ENCODE data around the gene CCL23.
"Not testable (repeated sequence)": the region's sequence is repeated elsewhere in the genome, so short reads cannot be mapped to it uniquely, and the experiment has no call there.

CCL23 gene

DNA sequence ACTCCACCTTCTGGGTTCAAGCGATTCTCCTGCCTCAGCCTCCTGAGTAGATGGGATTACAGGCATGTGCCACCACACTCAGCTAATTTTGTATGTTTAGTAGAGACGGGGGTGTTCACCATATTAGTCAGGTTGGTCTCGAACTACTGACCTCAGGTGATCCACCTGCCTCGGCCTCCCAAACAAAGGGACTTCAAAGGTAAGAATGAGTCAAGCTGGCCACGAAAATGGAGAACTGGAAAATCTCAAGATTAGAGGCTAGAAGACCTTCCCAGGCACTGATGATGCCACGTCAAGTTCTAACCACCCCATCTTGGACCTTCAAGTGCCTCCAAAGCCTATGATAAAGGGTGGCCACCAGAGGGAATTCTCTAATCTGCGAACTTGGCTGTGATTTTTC lies 15.1 kb downstream of the CCL23 start:
- DNase-seq (ENCODE audit: low read depth): no peak

DNA sequence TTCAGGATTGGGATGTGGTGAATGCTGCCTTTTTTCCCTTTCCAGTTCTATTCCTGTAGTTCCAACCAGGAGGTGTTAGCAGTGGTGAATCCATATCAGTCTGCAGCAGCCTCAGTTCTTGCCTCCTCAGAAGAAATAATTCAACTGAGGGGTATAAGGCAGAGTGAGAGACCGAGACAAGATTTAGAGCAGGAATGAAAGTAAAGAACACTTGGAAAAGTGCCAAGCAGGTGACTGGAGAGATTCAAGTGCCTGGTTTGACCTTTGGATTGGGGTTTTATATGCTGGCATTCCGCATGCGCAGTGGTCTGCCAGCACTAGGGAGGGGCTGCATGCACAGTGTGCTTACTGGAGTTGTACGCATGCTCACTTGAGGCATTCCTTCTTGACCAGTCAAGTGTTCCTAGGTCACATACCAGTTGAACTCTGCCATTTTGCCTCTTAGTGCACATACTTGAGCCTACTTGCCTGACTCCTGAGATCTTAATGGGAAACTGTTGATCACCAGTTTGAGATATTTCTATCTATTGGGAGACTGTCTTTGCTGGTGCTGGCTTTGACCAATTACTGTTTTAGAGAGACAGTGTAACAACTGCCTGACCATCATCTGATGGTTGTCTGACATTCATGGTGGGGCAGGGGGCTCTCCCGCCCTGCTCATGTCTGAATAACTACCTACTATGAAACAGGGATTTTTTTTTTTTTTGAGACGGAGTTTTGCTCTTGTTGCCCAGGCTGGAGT lies 15.7 kb downstream of the CCL23 start:
- DNase-seq (ENCODE audit: low read depth): no peak

DNA sequence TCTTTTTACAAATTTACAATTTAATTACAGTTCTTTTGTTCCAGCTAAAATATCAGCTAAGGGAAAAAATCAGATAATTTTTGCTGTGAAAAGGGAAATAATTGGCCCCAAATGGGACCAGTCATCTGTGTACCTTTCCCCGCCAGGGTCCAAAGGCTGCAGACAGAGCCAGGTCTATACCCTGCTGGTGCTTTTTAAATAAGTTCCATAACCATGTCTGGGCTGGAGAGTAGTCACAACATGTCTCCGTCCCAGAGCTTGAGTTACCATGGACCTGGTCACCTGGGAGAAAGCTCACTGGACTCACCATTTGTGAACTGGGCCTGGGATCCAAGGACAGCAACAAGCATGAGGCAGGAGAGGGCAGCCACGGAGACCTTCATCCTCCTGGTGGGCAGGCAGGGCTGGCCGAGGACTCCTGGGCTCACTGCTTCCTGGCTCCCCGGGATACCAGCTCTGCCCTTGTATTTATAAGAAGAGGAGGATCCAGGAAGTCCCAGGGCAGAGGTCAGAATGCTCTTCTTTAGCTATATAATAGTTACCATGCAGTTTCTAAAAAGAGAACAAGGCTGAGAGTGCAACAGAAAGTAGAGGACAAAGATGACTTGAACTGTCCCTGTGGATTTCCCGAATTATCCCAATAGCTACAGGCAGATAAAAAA lies 16.5 kb downstream of the CCL23 start, which contains the start of gene CCL15:
TSS of gene CCL15 (minus strand) at position 444 of the 662 bp plus-strand sequence. CDS start at position 383, 61 bp downstream.
- DNase-seq (ENCODE audit: low read depth): no peak

DNA sequence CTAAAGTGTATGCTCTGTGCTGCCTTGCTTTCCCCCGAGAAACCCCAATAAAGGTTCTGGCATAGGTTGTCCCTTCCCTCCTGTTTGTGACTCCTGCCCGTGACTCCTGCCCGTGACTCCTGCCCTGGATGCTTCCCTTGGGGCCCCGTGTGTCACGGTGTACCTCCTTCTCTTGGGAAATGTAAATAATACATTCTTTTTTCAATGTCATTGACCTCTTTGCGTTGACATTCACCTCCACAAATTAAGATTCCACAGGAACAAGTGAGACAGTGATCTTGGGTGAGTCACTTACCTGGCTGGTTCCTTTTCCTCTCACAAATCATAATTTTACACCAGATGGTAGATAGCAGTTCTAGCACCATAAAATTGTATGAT lies 17.1 kb downstream of the CCL23 start:
- DNase-seq (ENCODE audit: low read depth): no peak

DNA sequence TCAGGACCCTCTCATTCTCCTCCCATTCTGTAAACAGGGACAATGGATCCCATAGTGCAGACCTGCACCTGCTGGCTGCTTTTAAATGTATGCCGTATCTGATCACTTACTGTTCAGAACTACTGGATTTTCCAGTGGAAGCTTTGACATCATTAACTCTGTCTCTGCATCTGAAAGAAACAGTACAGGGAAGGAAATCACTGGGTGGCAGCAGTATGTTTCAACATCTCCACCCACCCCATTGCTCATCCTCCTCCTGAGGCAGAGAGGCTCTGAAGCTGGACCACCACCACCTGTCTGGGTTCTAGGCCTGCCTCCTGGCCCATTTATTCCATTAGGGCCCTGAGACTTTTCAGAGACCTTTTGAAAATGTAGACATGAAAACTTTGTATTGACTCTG lies 19.0 kb downstream of the CCL23 start:
- DNase-seq (ENCODE audit: low read depth): no peak

DNA sequence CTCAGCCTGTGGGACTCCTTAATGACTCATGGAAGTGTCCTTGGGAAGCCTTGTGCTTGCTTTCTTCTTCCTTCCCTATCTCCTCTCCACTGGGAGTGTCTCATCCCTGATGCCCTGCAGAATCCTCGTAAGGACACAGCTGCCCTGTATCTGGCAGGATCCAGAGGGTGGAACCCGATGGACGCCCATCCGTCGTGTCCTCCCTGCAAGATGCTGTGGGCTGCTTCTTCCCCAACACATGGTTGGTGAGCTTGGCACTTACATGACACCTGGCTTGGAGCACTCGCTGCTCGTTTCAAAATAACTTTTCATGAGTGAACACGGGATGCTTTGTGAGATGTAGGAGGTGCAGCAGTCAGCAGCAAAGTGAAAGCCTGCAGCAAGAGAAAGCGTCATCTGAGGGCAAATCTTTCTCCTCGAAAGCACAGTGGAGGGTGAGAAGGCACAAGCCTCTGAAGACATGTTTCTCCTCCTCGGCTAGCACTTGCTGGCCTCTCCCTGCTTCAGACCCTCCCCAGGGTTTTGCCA lies 19.7 kb downstream of the CCL23 start:
- DNase-seq (ENCODE audit: low read depth): no peak

DNA sequence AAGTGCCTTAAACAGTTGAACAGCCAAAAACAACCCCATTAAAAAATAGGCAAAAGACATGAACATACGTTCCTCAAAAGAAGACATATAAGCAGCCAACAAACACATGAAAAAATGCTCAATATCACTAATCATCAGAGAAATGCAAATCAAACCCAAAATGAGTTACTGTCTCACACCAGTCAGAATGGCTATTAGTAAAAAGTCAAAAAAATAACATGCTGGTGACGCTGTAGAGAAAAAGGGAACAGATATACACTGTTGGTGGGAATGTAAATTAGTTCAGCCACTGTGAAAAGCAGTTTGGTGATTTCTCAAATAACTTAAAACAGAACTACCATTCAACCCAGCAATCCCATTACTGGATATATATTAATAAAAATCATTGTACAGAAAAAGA lies 22.4 kb downstream of the CCL23 start:
- not testable (repeated sequence) for DNase-seq (ENCODE audit: low read depth)

DNA sequence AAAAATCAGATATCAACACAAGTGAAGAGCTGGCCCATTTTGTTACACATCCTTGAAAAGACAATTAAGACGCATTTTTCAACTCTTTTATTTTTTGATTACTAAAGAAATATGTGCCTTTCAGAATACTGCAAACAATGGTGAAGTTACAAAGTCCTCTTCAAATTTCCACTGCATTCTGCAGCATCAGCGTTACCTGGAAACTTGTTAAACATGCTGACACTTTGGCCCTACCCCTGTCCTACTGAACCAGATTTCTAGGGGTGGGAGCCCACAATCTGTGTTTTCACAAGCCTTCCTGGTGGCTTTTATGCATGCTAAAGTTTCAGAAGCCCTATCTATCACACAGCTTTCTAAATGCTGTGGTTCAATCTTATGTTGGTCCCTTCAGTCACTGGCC lies 26.7 kb downstream of the CCL23 start:
- no peak for DNase-seq (ENCODE audit: low read depth)

DNA sequence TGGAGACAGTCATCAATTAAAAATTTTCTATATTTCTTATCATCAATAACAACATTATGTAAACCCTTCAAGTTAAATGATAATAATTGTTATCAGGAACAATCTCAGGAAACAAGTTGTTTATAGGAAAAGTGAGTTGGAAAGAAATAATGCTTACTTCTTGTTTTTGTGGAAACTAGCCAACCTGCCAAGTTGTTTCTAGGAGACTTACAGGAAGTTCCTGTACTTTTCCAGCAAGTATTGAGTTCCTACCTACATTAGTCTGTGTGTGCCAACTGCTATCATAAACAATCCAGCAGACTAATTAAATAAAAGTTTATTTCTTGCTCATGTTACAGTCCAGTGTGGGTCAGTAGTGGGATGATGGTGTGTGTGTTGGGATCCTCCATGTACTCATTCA lies 29.6 kb downstream of the CCL23 start:
- DNase-seq (ENCODE audit: low read depth): no peak

DNA sequence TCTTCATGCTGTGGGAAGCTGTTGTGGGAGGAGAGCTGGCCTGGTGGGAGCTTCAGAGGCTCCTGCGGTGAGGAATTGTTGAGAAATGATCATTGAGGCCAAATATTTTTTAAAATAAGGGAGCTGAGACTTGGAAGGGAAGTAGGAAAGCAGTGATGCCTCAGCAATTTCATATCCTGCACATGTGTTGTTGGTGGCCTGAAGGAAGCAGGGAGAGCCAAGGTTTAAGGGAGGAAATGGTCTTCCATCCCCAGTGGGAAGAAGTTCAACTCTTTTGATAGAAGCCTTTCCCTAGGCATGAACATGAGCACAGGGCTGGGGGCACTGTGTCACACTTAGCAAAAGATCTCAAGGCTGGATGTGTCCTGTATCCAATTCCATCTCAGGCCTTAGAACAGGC lies 31.1 kb downstream of the CCL23 start, which contains the start of gene CCL14:
TSS of gene CCL14 (minus strand) at position 87 of the 400 bp plus-strand sequence. CDS start at position 7, 80 bp downstream.
- no peak for DNase-seq (ENCODE audit: low read depth)

DNA sequence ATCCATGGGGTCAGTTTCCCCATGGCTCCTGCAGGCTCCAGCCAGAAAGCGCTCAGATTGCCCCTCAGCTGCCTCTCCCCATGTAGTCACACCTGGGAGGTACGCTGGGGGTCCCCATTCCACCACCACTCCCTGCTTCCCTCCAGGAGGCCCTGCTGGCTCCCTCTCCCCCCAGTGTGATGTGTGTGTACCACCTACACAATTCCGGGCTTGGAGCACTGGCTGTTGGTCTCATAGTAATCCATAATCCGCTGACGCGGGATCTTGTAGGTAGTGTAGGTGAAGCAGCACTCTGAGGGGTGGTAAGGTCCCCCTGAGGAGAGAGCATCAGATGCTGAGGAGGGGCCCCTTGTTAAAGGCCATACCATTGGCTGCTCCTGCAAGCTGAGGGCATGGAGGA lies 33.6 kb downstream of the CCL23 start:
- no peak for DNase-seq (ENCODE audit: low read depth)

DNA sequence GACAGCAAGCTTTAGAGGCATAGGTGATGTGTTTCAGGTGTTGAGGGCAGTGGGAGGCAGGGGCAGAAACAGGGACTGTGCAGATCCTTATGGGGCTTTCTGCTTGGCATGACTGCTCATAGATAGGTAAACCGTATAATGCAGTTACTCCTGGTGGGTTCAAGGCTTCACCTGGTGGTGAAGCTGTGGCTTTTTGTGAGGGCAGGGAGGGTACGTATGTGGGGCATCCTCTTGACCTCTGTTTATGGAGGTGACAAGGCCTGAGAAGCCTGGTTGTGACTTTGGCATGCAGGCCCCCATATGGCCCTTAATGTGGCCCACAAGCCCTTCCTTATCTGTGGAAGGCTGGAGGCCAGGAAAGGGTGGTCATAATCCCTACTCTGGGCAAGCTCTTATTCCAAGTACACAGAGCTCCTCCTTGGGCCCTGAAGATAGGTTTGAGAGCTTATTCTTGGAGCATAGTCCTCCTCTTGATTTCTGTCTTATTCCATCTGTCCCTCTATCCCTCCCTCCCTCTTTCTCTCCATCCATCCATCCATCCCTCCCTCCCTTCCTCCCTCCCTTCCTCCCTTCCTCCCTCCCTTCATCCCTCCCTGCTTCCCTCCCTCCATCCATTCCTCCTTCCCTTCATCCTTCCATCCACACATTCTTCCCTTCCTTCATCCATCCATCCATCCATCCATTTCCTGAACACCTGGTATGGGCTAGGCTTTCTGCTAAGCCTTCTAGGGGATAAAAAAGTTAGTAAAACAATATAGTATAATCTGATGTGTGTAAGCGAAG lies 35.2 kb downstream of the CCL23 start:
- DNase-seq (ENCODE audit: low read depth): no peak

DNA sequence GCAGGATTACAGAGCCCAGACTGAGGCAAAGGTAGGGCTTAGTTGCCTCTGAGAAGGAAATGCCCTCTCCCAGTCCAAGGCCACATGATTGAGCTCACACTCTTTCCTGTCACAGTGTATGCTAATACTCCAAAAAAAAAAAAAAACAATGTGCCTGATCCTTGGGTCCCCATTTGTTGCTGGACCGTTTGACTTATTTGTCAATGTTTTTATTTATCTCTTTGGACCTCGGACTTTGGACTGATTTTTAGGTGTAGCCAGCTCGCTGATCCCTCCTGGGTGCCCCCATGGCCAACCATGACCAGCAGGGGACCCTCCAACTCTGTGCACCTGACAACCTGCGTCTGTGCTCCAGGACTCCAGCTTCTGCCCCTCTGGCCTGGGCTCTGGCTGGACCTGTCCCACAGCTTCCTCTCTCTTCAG lies 35.9 kb downstream of the CCL23 start:
- no peak for DNase-seq (ENCODE audit: low read depth)

DNA sequence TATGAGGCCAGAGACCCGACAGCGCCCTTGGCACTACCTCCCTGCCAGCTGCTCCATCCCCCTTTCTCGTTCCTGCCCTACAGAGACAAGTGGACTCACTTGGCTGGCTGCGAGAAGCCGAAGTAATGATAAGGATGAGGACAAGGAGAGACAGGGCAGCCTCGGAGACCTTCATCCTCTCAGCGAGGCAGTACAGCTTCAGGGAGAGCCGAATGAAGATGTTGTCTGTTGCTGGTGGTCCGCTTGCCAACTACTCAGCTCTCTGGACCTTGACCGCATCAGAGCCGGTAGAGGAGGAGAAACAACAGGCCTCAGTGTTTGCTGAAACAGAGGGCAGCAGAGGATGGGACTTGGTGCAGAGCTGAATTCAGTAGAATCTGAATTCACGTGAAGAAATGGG lies 36.5 kb downstream of the CCL23 start, which contains the start of gene CCL16:
TSS of gene CCL16 (minus strand) at position 252 of the 400 bp plus-strand sequence. CDS start at position 175, 77 bp downstream.
- DNase-seq (ENCODE audit: low read depth): no peak

DNA sequence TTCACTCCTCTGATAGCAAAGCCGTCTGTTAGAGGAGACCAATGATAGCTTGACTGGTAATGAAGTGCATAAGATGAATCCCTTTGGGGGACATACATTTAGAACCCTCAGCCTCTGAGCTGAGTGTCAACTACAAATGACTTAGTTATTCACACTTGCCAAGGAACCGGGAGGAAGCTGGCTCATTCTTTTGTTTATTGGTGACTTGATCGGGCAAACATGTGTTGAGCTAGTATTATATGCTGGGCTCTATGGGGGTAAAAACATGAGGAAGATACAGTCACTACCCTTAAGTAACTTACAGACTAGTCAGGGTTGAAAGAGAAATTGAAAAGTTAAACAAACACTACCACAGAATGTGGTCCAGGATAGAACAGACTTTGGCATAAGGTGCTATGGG lies 39.4 kb downstream of the CCL23 start:
- no peak for DNase-seq (ENCODE audit: low read depth)

DNA sequence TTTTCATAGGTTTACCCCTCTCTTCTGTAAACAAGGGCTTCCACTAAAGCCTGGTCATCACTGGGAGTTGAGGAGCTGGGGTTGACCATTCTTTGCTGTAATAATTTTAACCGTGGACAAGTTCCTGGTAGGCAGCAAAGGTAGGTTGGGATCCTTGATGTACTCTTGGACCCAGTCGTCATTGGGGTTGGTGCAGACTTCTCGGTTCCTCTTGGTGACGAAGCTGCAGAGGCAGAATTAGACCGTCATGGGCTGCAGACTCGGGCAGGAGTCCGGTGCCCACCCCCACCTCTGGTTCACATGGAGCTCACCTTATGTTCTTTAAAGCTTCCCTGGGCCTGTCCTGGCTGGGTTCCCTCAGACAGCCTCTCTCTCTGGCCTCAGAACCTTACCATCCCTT lies 40.3 kb downstream of the CCL23 start:
- DNase-seq (ENCODE audit: low read depth): no peak

DNA sequence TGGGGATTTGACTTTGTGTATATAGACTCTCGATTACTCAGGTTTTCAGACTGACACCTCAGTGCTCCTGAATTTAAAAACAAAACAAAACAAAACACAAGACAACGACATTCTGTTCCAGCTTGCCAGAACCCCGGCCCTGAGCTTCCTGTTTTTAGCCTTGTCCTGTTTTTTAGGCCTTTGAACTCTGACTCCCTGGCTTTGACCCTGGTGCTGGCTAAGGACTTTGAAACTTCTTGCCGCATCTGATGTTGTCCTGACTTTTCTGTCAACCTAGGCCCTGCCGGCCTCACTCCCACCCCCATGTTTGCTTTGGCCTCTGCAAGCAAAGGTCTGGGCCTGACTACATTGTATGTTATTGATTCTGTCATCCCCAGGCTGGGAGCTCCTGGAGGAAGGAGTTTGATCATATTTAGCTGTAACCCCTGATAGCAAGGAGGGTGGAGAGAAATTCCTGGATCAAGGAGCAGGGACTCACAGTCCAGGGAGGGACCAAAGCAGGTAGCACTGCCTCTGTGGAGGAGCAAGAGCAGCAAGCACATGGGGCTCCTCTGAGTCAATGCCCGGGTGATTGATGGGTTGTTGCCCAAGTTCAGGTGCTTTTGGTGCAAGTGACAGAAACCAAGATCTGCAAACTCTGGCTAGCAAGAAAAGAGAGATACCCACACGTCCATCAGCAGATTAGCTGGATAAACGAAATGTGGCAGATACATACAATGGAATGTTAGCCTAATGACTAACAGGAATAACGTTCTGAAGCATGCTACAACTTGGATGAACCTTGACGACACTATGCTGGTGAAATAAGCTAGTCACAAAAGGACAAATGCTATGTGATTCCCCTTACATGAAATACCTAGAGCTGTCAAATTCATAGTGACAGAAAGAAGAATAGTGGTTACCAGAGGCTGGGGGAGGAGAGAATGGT lies 44.2 kb downstream of the CCL23 start:
- no peak for DNase-seq (ENCODE audit: low read depth)

DNA sequence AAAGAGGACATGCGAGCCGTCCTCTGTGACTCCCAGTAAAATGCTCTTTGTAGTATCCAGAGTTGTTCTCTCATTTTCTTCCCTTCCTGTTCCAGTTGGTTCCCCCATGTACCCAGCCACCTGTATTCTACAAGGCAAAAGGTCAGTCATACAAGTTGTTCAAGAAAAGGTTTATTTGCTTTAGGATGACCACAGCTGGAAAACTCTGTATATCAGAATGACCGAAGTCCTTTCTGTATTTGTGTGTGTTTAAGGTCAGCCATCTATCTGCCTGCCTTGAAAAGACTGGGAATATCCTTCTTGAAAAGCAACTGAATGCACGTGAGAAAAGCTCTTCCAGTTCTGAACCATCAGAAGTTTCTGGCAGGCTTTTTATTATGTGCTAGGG lies 44.8 kb downstream of the CCL23 start:
- DNase-seq (ENCODE audit: low read depth): no peak

DNA sequence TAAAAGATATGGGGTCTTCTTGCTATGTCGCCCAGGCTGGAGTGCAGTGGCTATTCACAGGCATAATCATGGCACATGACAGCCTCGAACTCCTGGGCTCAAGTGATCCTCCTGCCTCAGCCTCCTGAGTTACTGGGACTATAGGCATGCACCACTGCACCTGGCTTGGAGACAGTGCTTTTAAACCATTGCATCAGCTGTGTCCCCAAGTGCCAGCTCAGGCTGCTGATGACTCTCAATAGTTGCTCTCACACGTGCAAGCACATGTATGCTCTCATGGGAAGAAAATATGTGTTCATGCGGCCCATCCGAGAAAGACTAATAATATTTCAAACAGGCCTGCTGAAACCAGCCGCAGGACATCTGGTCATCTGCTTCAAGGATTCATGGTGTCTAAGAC lies 45.2 kb downstream of the CCL23 start:
- no peak for DNase-seq (ENCODE audit: low read depth)

DNA sequence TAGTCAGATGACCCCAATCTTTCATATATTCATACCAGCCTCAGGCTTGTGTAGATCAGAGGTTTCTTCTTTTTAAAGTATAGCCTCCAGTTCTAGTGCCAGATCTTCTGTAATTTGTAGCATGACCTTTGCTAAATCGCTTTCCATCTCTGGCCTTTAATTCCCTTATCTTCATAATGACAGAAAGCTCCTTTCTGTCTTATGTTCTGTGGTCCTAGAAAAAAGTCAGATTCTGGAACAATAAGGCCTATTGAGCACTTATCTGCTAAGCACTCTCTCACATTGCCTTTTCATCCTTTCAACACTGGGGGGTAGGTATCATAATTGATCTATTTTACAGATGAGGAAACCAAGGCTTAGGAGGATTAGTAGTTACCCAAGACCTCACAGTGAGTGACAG lies 45.7 kb downstream of the CCL23 start:
- DNase-seq (ENCODE audit: low read depth): no peak

Data from stimulated activated CD8-positive, alpha-beta memory T cell treated with anti-CD3 and anti-CD28 coated beads, Interleukin-12 subunit alpha, Interleukin-12 subunit beta, amount 100 ng/mL, for 4 hours (primary cell).